Astrocyte (in vitro differentiated cells and primary cell): ENCODE results near the gene ST3GAL2.

ENCODE experiments used
- CTCF ChIP-seq: IDR thresholded peaks from 2 replicates; pipeline ENCODE4 v1.5.1; 2011; ENCODE audit warnings: low read depth, mild to moderate bottlenecking, inconsistent platforms, low read length, moderate library complexity; ENCODE audit not compliant: insufficient read depth
- EZH2 ChIP-seq: IDR thresholded peaks from 2 replicates; pipeline ENCODE4 v1.6.1; 2012; ENCODE audit warnings: mild to moderate bottlenecking, low read length, inconsistent platforms; ENCODE audit not compliant: insufficient read depth

GRCh38 chr16:70372921-70373728, 65.8 kb downstream of the ST3GAL2 start:
- TF ChIP-seq CTCF = no peak
- TF ChIP-seq EZH2 = no peak
